Measurements from ENCODE around the gene DUSP23. TPM values are rescaled to one million over a fixed set of nuclear protein-coding genes. Genes with fewer than 3 reads are reported as not detected.

Gene DUSP23
- total and polyA plus RNA-seq, 2 donors (not counting 3 experiments of a cell fraction or from before 2014, with no cell fraction given): 82.5 to 197 TPM

GRCh38 chr1:159743651-159744410, 36.9 kb upstream of the DUSP23 start:
- H3K9ac ChIP-seq (replicated peaks; ENCODE audit: extremely low read depth, insufficient read depth, low read length): no peak overlapping the region
- no peaks in the 10 kb centered on the region for H3K79me2 ChIP-seq (ENCODE audit: control insufficient read depth, insufficient read depth, low read length)
- no peak overlapping the region for H3K27ac ChIP-seq (ENCODE audit: insufficient read depth, low read depth, low read length)
- no peaks in the 10 kb centered on the region for H4K20me1 ChIP-seq (replicated peaks; ENCODE audit: control insufficient read depth, extremely low read depth, insufficient read depth, low read length)
- no peaks in the 10 kb centered on the region for H3K9me3 ChIP-seq (replicated peaks; ENCODE audit: control insufficient read depth, insufficient read depth, low read length)
- FAIRE-seq: no peak
- peaks cover 8% of the 10 kb centered on the region for H3K4me1 ChIP-seq (ENCODE audit: control insufficient read depth, extremely low read depth, insufficient read depth, low read length)
- H3K9me1 ChIP-seq (replicated peaks; ENCODE audit: control insufficient read depth, extremely low read depth, insufficient read depth, low read length): no peaks in the 10 kb centered on the region
- POLR2A ChIA-PET: no interaction called here
- no peaks in the 10 kb centered on the region for H3K27me3 ChIP-seq (ENCODE audit: control insufficient read depth in 2 of 2, insufficient read depth in 2 of 2, low read length in 2 of 2)
- DNase-seq (ENCODE audit: low read depth, low spot score): peak; percentile 2
- CTCF ChIA-PET: no interaction called here
- TF ChIP-seq MAX (IDR thresholded peaks at IDR 0.05; ENCODE audit: insufficient read depth, insufficient read length) (no peak), GATA2 (IDR thresholded peaks at IDR 0.05; ENCODE audit: insufficient read depth, insufficient read length, low read depth, low read length) (no peak), EZH2 (IDR thresholded peaks at IDR 0.05; ENCODE audit: borderline replicate concordance, low read depth, low read length, severe bottlenecking) (no peak)
- no peaks in the 10 kb centered on the region for H3K36me3 ChIP-seq (ENCODE audit: control insufficient read depth in 2 of 2, extremely low read depth in 1 of 2, insufficient read depth in 2 of 2, low read length in 2 of 2)
- no peak overlapping the region for H3K4me2 ChIP-seq (ENCODE audit: insufficient read depth, low read length)
- BruUV-seq (replicated peaks): no TSS peak
- intact Hi-C loops (cut with micrococcal nuclease) (no loop called here), dilution Hi-C loops (cut with MboI; ENCODE audit: extremely low pct_ligation_motif_present, low sequenced_read_pairs) (no loop called here)
- peak overlapping the region; percentile 57 for H2AFZ ChIP-seq (ENCODE audit: low read depth, low read length)
- no peak overlapping the region for H3K4me3 ChIP-seq (replicated peaks in 1 of 3; ENCODE audit: insufficient read depth in 1 of 3, low read depth in 1 of 3, low read length in 3 of 3)

GRCh38 chr1:159746666-159747065, 34.1 kb upstream of the DUSP23 start:
- Histone ChIP-seq H3K4me1 (ENCODE audit: control insufficient read depth, extremely low read depth, insufficient read depth, low read length) (peaks cover 8% of the 10 kb centered on the region), H3K27ac (ENCODE audit: insufficient read depth, low read depth, low read length) (peak overlapping the region; percentile 27), H3K27me3 (ENCODE audit: control insufficient read depth in 2 of 2, insufficient read depth in 2 of 2, low read length in 2 of 2) (no peaks in the 10 kb centered on the region), H3K4me2 (ENCODE audit: insufficient read depth, low read length) (peak overlapping the region; percentile 29), H3K9ac (replicated peaks; ENCODE audit: extremely low read depth, insufficient read depth, low read length) (no peak overlapping the region), H4K20me1 (replicated peaks; ENCODE audit: control insufficient read depth, extremely low read depth, insufficient read depth, low read length) (no peaks in the 10 kb centered on the region), H3K9me3 (replicated peaks; ENCODE audit: control insufficient read depth, insufficient read depth, low read length) (no peaks in the 10 kb centered on the region), H3K36me3 (ENCODE audit: control insufficient read depth in 2 of 2, extremely low read depth in 1 of 2, insufficient read depth in 2 of 2, low read length in 2 of 2) (no peaks in the 10 kb centered on the region), H2AFZ (ENCODE audit: low read depth, low read length) (no peak overlapping the region), H3K79me2 (ENCODE audit: control insufficient read depth, insufficient read depth, low read length) (no peaks in the 10 kb centered on the region), H3K9me1 (replicated peaks; ENCODE audit: control insufficient read depth, extremely low read depth, insufficient read depth, low read length) (no peaks in the 10 kb centered on the region), H3K4me3 (replicated peaks in 1 of 3; ENCODE audit: insufficient read depth in 1 of 3, low read depth in 1 of 3, low read length in 3 of 3) (no peak overlapping the region)
- dilution Hi-C loops (cut with MboI; ENCODE audit: extremely low pct_ligation_motif_present, low sequenced_read_pairs): no loop called here
- TF ChIP-seq POLR2AphosphoS5 (IDR thresholded peaks at IDR 0.05; ENCODE audit: insufficient read depth, low read depth, low read length) (no peak), GATA2 (IDR thresholded peaks at IDR 0.05; ENCODE audit: insufficient read depth, insufficient read length, low read depth, low read length) (peak; percentile 55)
- CTCF ChIA-PET: interaction anchor here (0.7 kb wide), 1 partner anchor 533 kb away, joined by 3 read pairs; no protein-coding TSS in a partner anchor
- no TSS peak for BruUV-seq (replicated peaks)
- intact Hi-C loops (cut with micrococcal nuclease): no loop called here
- peak; percentile 79 for DNase-seq (ENCODE audit: low read depth, low spot score)
- FAIRE-seq: peak; percentile 60
- POLR2A ChIA-PET: no interaction called here
